GM12875 (cell line): ENCODE data around the gene ELMOD3.

Source experiments
- H3K4me3 ChIP-seq: one replicate; pipeline ENCODE4 v1.5.1; 2011; ENCODE audit warnings: low read depth, low read length, control low read depth
- TF ChIP-seq, protein P1 (sequence below): IDR thresholded peaks from 2 replicates; pipeline ENCODE4 v1.5.1; 2011; ENCODE audit warnings: low read depth, mild to moderate bottlenecking, control low read depth, inconsistent platforms, low read length, moderate library complexity, borderline replicate concordance; ENCODE audit not compliant: insufficient read depth

ELMOD3 gene

DNA sequence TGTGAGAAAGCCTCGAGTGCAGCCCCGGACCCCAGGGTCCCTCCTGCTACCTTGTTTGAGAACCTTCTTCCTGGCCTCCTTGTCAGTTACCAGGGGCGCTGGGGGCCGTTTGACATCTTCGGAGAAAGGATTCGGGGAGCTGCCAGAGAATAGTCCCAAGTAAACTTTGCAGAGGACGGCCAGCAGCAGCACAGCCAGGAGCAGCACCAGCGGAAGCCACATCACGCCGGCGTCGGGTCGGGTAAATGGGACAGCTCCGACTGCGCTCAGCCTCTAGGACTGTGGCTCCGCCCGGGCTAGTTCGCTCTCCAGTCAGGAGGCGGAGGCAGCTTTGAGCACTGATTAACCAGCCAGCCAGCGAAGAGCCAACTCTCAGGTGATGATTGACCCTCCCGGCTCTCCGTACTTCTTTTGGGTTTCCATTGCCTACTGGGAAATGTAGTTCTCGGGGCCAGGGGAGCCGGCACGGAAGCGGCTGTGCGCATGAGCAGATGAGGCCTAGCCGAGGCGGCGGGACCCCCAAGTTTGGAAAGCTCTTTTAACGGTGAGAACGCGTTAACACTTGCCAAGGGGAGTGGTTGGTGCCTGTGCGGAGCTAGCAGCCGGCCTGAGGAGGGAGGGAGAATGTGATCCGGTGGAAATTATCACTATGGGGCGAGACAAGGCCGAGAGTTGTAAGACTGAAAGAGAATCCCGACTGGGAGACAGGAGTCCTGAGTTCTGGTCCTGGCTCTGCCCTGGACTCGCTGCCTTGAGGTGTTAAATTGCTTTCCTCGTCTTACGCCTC lies at the start of gene ELMOD3, which contains the start of gene RETSAT:
Gene ELMOD3, plus strand, starts transcription at position 484 of the 787 bp plus-strand sequence. CDS start 2,430 bp downstream, outside the sequence.
Gene RETSAT, minus strand, starts transcription at position 243 of the 787 bp plus-strand sequence. Its CDS starts 21 bp downstream, at position 222.
- peak within 1 kb of the TSS; percentile 68 for H3K4me3 ChIP-seq
- TF ChIP-seq, protein P1, sequence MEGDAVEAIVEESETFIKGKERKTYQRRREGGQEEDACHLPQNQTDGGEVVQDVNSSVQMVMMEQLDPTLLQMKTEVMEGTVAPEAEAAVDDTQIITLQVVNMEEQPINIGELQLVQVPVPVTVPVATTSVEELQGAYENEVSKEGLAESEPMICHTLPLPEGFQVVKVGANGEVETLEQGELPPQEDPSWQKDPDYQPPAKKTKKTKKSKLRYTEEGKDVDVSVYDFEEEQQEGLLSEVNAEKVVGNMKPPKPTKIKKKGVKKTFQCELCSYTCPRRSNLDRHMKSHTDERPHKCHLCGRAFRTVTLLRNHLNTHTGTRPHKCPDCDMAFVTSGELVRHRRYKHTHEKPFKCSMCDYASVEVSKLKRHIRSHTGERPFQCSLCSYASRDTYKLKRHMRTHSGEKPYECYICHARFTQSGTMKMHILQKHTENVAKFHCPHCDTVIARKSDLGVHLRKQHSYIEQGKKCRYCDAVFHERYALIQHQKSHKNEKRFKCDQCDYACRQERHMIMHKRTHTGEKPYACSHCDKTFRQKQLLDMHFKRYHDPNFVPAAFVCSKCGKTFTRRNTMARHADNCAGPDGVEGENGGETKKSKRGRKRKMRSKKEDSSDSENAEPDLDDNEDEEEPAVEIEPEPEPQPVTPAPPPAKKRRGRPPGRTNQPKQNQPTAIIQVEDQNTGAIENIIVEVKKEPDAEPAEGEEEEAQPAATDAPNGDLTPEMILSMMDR = no peak

DNA sequence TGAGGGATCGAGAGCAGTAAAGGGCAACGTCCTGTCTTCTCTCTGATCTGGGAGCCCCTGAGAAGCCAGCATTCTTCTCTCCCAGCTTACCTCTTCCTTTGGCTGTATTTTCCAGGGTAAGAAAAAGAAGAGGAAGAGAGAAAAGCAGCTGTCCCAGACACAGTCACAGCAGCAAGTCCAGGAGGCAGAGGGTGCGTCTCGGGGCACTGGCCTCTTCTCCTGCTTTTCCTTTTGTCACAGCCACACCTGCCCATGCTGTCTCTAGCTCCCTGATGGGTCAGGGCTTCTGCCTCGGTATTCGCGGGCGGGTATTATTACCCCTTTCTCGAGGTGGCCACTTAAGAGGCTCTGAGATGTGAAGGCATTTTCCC lies 47.1 kb upstream of the ELMOD3 start:
- H3K4me3 ChIP-seq = no peak overlapping the region
- TF ChIP-seq, protein P1 = no peak

DNA sequence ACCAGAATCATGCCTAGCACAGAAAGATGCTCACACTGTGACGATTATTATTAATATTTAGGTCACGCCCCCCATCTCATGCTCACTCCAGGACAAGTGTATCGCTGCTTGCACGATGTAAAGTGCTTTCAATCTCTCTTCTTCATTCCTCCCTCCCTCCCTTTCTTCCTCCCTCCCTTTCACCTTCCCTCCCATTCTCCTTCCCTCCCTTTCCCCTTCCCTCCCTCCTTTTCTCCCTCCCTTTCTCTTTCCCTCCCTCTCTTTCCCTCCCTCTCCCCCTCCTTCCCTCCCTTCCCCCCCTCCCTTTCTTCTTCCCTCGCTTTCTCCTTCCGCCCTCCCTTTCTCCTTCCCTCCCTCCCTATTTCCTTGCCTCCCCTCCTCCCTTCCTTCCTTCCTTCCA lies 46.4 kb upstream of the ELMOD3 start:
- no peak overlapping the region for H3K4me3 ChIP-seq
- TF ChIP-seq, protein P1 = no peak

DNA sequence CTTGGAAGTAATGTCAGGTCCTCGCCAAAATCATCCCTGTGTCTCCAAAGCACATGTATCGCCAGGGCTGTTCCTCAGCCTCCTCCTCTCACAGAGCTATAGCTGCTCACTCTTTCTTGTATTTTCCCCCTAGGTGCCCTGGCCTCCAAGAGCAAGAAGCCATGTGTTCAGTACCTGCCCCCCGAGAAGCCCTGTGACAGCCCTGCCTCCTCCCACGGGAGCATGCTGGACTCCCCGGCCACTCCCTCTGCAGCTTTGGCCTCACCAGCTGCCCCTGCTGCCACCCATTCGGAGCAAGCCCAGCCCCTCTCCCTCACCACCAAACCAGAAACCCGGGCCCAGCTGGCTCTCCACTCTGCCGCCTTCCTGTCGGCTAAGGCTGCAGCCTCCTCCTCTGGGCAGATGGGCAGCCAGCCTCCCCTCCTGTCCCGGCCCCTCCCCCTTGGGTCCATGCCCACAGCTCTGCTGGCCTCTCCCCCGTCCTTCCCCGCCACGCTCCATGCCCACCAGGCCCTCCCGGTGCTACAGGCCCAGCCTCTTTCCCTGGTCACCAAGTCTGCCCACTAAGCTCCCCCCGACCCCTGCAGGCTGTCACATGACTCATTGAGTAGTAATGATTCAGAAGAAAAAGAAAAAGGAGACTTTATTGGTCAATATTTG lies 45.5 kb upstream of the ELMOD3 start:
- H3K4me3 ChIP-seq = no peak overlapping the region
- TF ChIP-seq, protein P1 = no peak

DNA sequence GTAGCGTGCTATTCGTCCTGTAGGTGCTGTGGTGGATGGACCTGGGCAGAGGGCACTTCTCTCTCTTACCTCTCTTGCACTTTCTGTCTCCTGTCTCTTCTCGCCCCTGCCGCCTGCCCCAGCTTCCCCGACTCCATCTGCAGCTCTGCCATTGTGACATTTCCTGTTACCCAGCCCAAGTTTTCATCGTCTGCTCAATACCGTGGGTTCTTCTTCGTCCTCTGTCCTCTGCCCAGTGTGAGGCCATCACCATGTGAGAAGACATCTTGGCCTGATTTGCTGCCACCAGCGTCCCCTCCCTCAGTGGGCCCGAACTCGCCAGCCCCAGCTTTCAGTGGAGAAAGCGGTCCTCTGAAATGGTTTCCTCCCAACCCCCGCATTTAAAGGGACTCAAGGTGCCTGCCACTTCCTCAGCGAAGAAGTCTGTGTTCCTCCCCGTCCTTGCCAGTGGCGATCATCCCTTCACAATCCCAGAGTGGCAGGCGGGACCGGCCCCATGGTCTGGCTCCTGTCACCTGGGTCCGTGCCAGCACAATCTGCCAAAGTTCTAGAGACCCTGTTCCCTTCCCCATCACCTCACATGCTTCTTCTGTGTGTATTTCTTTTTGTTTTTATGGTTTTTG lies 44.8 kb upstream of the ELMOD3 start:
- TF ChIP-seq, protein P1 = no peak
- no peak overlapping the region for H3K4me3 ChIP-seq

DNA sequence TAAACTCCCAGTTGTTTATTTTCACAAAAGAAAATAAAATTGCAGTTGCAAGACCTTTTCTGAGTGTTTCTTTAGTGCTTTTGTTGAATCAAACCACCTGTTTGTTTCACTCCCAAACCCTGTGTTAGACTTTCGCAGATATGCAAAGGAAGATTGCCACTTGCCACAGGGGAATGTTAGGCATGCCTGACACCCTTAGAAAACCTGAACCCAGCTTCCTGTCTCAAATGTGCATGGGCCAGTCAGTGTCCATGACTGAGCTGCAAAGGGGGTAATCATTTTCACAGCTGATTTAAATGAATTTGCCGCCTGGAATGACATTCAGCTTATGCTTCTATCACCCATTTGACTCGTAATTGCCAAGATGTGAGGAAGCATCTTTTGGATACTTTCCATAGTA lies 44.2 kb upstream of the ELMOD3 start:
- H3K4me3 ChIP-seq = no peak overlapping the region
- TF ChIP-seq, protein P1 = no peak
